OCI-LY7 (cell line): ENCODE data around the gene NTRK1. TPM values are rescaled to one million over a fixed set of nuclear protein-coding genes. Genes with fewer than 3 reads are reported as not detected.

Experiments used
- total RNA-seq, 2 experiments: library from RNA; depleted of rRNA in 1 of 2; stranded (reverse); fragments of >200 nt in 1 of 2; shearing (Covaris generic) in 1 of 2; gene quantifications; 2 replicates each; pipeline ENCODE4 v1.2.3, GENCODE V29; 2014 to 2022

Gene NTRK1
- total RNA-seq, 2 experiments from 2014 or later, result not detected

Other genes with a start within 250 kb of the NTRK1 start
- gene HAPLN2, start 241.4 kb upstream of the NTRK1 start, total RNA-seq (2014; rRNA removed; shearing (Covaris generic)), result 0.41 and 0.62 TPM in 2 replicates
- 1.1 and 1.4 TPM in 2 replicates for gene HAPLN2, start 241.4 kb upstream of the NTRK1 start, total RNA-seq (2022)
- gene BCAN, start 218.7 kb upstream of the NTRK1 start, total RNA-seq (2014; rRNA removed; shearing (Covaris generic)), result 0.44 TPM in 1 of 2 replicates, not detected in the other
- gene BCAN, start 218.7 kb upstream of the NTRK1 start, total RNA-seq (2022), result not detected in 2 replicates
- not detected in 2 replicates for gene NES, start 183.5 kb upstream of the NTRK1 start, total RNA-seq (2014; rRNA removed; shearing (Covaris generic))
- not detected in 2 replicates for gene NES, start 183.5 kb upstream of the NTRK1 start, total RNA-seq (2022)
- gene CRABP2, start 155.3 kb upstream of the NTRK1 start, total RNA-seq (2014; rRNA removed; shearing (Covaris generic)), result 1.4 and 2.8 TPM in 2 replicates
- gene CRABP2, start 155.3 kb upstream of the NTRK1 start, total RNA-seq (2022), result 1.5 and 2.1 TPM in 2 replicates
- 24.7 and 28.0 TPM in 2 replicates for gene METTL25B, start 132.4 kb upstream of the NTRK1 start, total RNA-seq (2014; rRNA removed; shearing (Covaris generic))
- gene METTL25B, start 132.4 kb upstream of the NTRK1 start, total RNA-seq (2022), result 45.6 and 54.1 TPM in 2 replicates
- gene ISG20L2, start 132.1 kb upstream of the NTRK1 start, total RNA-seq (2014; rRNA removed; shearing (Covaris generic)), result 36.5 and 37.9 TPM in 2 replicates
- gene ISG20L2, start 132.1 kb upstream of the NTRK1 start, total RNA-seq (2022), result 71.3 and 74.1 TPM in 2 replicates
- gene MRPL24, start 119.8 kb upstream of the NTRK1 start, total RNA-seq (2014; rRNA removed; shearing (Covaris generic)), result 55.3 and 69.0 TPM in 2 replicates
- 49.3 and 56.6 TPM in 2 replicates for gene MRPL24, start 119.8 kb upstream of the NTRK1 start, total RNA-seq (2022)
- gene HDGF, start 109.2 kb upstream of the NTRK1 start, total RNA-seq (2014; rRNA removed; shearing (Covaris generic)), result 291 and 346 TPM in 2 replicates
- 315 and 329 TPM in 2 replicates for gene HDGF, start 109.2 kb upstream of the NTRK1 start, total RNA-seq (2022)
- 53.7 and 54.0 TPM in 2 replicates for gene PRCC, start 93.3 kb upstream of the NTRK1 start, total RNA-seq (2014; rRNA removed; shearing (Covaris generic))
- 81.5 and 82.9 TPM in 2 replicates for gene PRCC, start 93.3 kb upstream of the NTRK1 start, total RNA-seq (2022)
- 5.5 and 5.8 TPM in 2 replicates for gene SH2D2A, start 44.0 kb upstream of the NTRK1 start, total RNA-seq (2014; rRNA removed; shearing (Covaris generic))
- gene SH2D2A, start 44.0 kb upstream of the NTRK1 start, total RNA-seq (2022), result 2.1 and 2.2 TPM in 2 replicates
- gene INSRR, start 1.7 kb upstream of the NTRK1 start, total RNA-seq (2014; rRNA removed; shearing (Covaris generic)), result not detected in 2 replicates
- not detected in 2 replicates for gene INSRR, start 1.7 kb upstream of the NTRK1 start, total RNA-seq (2022)
- gene PEAR1, start 32.9 kb downstream of the NTRK1 start, total RNA-seq (2014; rRNA removed; shearing (Covaris generic)), result not detected in 2 replicates
- gene PEAR1, start 32.9 kb downstream of the NTRK1 start, total RNA-seq (2022), result not detected in 2 replicates
- not detected in 2 replicates for gene LRRC71, start 59.8 kb downstream of the NTRK1 start, total RNA-seq (2014; rRNA removed; shearing (Covaris generic))
- gene LRRC71, start 59.8 kb downstream of the NTRK1 start, total RNA-seq (2022), result not detected in 2 replicates
- 1.5 and 1.8 TPM in 2 replicates for gene ARHGEF11, start 184.9 kb downstream of the NTRK1 start, total RNA-seq (2014; rRNA removed; shearing (Covaris generic))
- gene ARHGEF11, start 184.9 kb downstream of the NTRK1 start, total RNA-seq (2022), result 3.4 and 3.8 TPM in 2 replicates
- not detected in 2 replicates for gene ETV3L, start 238.9 kb downstream of the NTRK1 start, total RNA-seq (2014; rRNA removed; shearing (Covaris generic))
- not detected in 2 replicates for gene ETV3L, start 238.9 kb downstream of the NTRK1 start, total RNA-seq (2022)